ENCODE measurements around the gene FKBP9. TPM values are rescaled to one million over a fixed set of nuclear protein-coding genes. Genes with fewer than 3 reads are reported as not detected.

FKBP9 gene
- total RNA-seq, 1 experiment from 2014 or later: 11.1 TPM

DNA sequence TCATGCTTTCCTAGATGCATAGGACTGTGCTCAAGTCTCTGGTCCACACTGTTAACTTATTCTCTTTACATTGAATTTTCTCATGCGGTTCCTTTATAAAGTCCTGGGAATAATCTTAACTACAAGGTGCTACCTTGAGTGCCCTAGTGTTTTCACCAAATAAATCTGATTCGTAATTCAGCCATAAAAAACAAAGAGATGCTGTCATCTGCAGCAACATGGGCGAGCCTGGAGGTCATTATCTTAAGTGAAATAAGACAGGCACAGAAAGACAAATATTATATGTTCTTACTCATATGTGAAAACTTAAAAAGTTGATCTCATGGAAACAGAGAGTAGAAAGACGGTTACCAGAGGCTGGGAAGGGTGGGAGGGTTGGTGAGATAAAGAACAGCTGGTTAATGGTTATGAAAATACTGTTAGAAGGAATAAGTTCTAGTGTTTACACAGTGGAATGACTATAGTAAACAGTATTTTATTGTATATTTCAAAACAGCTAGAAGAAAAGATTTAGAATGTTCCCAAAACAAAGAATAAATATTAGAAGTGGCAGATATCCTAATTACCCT lies 67.0 kb downstream of the FKBP9 start:
- no peak overlapping the region for H3K9ac ChIP-seq (ENCODE audit: extremely low read depth, insufficient read length, low read length)
- H3K23ac ChIP-seq (ENCODE audit: insufficient read length, low read depth, low read length): no peak overlapping the region
- no peak overlapping the region for H2BK120ac ChIP-seq (ENCODE audit: low read depth, low read length, poor library complexity, severe bottlenecking)
- no peak overlapping the region for H3K14ac ChIP-seq (ENCODE audit: insufficient read depth, low read length)
- H3K9me3 Mint-ChIP-seq: no peaks in the 10 kb centered on the region
- H3K27me3 ChIP-seq (ENCODE audit: insufficient read depth, low read length): no peaks in the 10 kb centered on the region
- no peak overlapping the region for H4K5ac ChIP-seq (ENCODE audit: insufficient read length, low read depth, low read length)
- no peaks in the 10 kb centered on the region for H3K4me1 Mint-ChIP-seq
- no peak overlapping the region for H2BK12ac ChIP-seq (ENCODE audit: insufficient read length, low read depth, low read length)
- no peak overlapping the region for H2BK20ac ChIP-seq (ENCODE audit: low read depth, low read length, poor library complexity, severe bottlenecking)
- TF ChIP-seq, protein P1, sequence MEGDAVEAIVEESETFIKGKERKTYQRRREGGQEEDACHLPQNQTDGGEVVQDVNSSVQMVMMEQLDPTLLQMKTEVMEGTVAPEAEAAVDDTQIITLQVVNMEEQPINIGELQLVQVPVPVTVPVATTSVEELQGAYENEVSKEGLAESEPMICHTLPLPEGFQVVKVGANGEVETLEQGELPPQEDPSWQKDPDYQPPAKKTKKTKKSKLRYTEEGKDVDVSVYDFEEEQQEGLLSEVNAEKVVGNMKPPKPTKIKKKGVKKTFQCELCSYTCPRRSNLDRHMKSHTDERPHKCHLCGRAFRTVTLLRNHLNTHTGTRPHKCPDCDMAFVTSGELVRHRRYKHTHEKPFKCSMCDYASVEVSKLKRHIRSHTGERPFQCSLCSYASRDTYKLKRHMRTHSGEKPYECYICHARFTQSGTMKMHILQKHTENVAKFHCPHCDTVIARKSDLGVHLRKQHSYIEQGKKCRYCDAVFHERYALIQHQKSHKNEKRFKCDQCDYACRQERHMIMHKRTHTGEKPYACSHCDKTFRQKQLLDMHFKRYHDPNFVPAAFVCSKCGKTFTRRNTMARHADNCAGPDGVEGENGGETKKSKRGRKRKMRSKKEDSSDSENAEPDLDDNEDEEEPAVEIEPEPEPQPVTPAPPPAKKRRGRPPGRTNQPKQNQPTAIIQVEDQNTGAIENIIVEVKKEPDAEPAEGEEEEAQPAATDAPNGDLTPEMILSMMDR (conservative IDR thresholded peaks at IDR 0.05): no peak
- no peaks in the 10 kb centered on the region for H3K79me1 ChIP-seq (ENCODE audit: insufficient read depth, low read depth, low read length, poor library complexity, severe bottlenecking)
- H3K27ac Mint-ChIP-seq: no peak overlapping the region
- H4K8ac ChIP-seq (replicated peaks; ENCODE audit: insufficient read length, low read depth, low read length): no peak overlapping the region
- no peak overlapping the region for H3K4me2 ChIP-seq (ENCODE audit: insufficient read depth, insufficient read length, low read length)
- no peak overlapping the region for H2AK5ac ChIP-seq (ENCODE audit: insufficient read length, low read length)
- H4K91ac ChIP-seq (ENCODE audit: insufficient read length, low read depth, low read length): no peak overlapping the region
- no peak overlapping the region for H3K4me3 Mint-ChIP-seq
- peaks cover 4 to 34% (median 9%) of the 10 kb centered on the region in 3 experiments; a peak in 6 of 7 replicates for H3K36me3 Mint-ChIP-seq (ENCODE audit: insufficient read depth in 1 of 3, low read depth in 3 of 3)
- no peak overlapping the region for H2BK15ac ChIP-seq (ENCODE audit: low read depth, low read length)
- H2AFZ ChIP-seq (ENCODE audit: low read length): no peak overlapping the region
- H4K20me1 ChIP-seq (ENCODE audit: control insufficient read depth, insufficient read depth, insufficient read length): no peaks in the 10 kb centered on the region
- H3K4me1 ChIP-seq (ENCODE audit: insufficient read depth, low read length): no peaks in the 10 kb centered on the region
- H3K27ac ChIP-seq (ENCODE audit: insufficient read length, low read depth, low read length): no peak overlapping the region
- H3K56ac ChIP-seq (ENCODE audit: insufficient read length, low read depth, low read length): no peak overlapping the region
- no peak overlapping the region for H3K4ac ChIP-seq (ENCODE audit: low read depth, low read length)
- no peak overlapping the region for H2BK5ac ChIP-seq (ENCODE audit: insufficient read length, low read length)
- H3K23me2 ChIP-seq (ENCODE audit: insufficient read length, low read depth, low read length, poor library complexity, severe bottlenecking): no peaks in the 10 kb centered on the region
- H3K79me2 ChIP-seq (ENCODE audit: insufficient read depth, low read length): no peaks in the 10 kb centered on the region
- H3T11ph ChIP-seq (ENCODE audit: low read length): no peak overlapping the region
- H3K9me3 ChIP-seq (ENCODE audit: control insufficient read depth, low read depth, low read length): no peaks in the 10 kb centered on the region
- H3K27me3 Mint-ChIP-seq (ENCODE audit: low read depth): no peaks in the 10 kb centered on the region
- no peak for DNase-seq
- no peak overlapping the region for H3K18ac ChIP-seq (ENCODE audit: insufficient read length, low read depth, low read length)
- WGBS (ENCODE audit: extremely low coverage, insufficient read length, low lambda C conversion rate): no CpG with 5 or more reads among the region's 4 CpGs

All from H9 (cell line).